SW 1271 (cell line): ENCODE results near the gene PCNT.
"Not testable (repeated sequence)": the region's sequence is repeated elsewhere in the genome, so short reads cannot be mapped to it uniquely, and the experiment has no call there.

Experiments used
- DNase-seq, 2 experiments: peaks; one replicate each; lab custom pipeline; 2025; lab: John Stamatoyannopoulos, UW

PCNT gene

DNA sequence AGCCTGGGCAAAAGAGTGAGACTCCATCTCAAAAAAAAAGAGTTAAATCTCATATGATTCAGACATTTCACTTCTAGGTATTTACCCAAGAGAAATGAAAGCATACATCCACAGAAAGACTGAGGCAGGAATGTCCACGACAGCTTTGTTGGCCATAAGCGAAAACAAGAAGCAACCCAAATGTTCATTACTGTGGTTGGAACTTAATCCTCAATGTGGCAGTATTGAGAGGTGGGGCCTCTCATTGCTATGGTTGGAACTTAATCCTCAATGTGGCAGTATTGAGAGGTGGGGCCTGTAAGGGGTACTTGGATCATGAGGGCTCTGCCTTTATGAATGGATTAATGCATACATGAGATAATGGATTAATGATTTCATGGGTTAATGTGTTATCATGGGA, 15.5 kb upstream of the PCNT start:
- no peak for DNase-seq

DNA sequence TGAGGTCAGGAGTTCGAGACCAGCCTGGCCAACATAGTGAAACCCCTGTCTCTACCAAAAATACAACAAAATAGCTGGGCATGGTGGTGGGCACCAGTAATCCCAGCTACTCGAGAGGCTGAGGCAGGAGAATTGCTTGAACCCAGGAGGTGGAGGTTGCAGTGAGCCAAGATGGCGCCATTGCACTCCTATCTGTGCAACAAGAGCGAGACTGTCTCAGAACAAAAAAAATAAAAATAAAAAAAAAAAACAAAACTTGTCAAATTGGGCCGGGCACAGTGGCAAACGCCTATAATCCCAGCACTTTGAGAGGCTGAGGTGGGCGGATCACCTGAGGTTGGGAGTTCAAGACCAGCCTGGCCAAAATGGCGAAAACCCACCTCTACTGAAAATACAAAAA, 13.7 kb upstream of the PCNT start:
- not testable (repeated sequence) for DNase-seq

DNA sequence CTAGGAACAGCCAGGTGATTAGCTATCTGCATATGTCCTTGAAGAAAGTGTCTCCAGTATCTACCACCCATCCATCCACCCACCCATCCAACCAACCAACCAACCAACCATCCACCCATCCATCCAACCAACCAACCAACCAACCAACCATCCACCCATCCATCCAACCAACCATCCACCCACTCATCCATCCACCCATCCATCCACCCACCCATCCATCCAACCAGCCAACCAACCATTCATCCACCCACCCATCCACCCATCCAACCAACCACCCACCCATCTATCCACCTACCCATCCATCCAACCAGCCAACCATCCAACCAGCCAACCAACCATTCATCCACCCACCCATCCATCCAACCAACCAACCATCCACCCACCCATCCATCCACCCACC, 12.4 kb upstream of the PCNT start:
- DNase-seq, result no peak

DNA sequence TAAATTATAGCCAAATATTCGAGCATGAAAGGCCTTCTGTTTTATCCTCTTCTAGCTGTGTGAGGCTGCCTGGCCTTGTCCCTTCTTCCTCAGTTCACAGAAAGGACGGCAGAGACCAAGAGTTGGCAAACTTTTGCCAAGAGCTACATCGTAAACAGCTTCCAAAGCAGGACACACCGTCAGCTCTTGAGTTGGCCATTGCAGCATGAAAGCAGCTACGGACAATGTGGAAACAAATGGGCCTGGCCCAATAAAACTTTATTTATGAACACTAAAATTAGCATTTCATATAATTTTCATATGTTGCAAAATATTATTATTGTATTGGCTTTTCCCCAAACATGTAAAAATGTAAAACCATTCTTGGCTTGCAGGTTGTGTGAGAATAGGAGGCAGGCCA, 11.0 kb upstream of the PCNT start:
- no peak for DNase-seq

DNA sequence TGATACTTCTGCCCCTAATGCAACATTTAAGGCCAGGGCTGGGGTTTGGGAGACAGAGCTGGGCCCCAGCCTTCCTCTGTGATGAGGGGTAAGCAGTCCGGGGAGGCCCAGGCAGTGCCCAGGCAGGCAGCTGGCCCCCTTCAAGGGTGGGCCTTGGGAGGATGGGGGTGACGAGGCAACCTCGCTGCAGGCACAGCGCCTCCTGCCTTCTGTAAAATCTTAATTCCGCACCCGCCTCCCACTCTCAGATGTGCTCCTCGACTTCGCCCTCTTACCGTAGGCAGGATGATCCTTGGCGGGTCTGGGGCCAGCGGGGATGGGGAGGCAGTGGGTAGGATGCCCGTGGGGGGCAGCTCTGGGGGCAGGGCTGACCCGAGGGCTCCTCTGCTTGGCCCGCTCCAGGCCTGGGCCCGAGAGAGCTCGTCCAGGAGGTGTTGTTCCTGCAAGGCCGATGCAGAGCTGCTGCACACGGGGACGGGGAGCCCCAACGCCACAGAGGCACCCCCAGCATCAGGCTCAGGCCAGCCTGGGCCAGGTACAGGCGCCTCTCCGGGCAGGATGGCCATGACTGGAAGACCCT, 9.4 kb upstream of the PCNT start:
- no peak for DNase-seq

DNA sequence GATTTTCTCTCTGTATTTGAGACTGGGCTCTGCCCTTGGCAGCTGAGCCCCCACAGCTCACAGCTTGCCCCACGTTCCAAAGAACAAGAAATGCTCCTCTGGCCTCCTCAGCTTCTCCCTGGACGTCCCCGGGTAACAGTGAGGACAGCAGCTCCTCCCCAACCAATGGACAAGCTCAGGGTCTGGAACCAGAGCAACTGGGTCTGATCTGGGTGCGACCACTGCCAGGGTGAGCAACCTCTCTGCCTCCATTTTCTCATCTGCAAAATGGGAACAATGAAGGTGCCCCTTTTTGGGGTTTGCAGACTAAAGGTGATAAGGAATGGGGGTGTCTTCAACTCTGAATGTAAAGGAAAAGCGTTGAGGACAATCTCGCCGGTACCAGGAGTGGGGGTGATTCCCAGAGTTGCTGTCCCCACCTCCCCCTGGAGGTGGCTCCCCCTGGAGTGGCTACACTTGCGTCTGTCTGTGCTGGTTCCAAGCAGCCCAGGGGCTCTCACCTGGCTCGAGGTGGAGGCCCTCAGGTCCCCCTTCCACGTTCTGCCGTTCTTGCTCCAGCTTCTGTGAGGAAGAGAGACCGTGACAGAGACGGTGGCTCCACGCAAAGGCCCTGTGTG, 7.1 kb upstream of the PCNT start:
- no peak for DNase-seq

DNA sequence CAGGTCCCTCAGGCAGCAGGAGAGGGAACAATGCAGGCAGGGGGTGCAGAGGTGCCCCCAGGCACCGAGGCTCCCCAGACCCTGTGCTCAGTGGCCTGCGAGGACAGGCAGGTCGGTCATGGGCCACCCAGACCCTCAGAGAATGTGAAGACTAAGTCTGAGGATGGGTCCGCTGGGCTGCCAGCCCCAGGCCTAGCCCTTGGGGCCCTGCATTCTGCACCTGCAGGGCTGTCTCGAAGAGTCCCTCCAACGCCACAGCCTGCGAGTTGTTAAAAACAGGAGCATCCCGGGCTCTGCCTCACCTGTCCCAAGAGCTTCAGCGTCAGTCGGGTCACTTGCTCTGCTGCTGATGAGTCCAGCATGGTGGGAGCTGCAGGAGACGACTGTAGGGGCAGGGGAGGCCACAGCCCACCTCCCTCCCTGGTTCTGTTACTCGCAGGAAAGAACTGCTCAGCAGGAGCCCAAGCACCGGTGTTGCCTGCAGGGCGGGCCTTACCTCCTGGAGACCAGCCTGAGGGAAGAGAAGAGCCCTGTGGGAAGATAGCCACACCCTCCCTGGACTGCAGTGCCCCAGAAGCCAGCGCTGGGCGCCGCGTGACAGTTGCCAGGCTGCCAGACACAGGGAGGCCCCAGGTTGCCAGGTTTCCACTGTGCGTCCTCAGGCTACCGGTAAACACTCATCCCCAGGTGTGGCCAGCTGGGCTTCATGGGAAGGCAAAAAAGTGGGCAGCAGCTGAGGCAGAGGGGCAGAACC, 6.1 kb upstream of the PCNT start:
- no peak for DNase-seq

DNA sequence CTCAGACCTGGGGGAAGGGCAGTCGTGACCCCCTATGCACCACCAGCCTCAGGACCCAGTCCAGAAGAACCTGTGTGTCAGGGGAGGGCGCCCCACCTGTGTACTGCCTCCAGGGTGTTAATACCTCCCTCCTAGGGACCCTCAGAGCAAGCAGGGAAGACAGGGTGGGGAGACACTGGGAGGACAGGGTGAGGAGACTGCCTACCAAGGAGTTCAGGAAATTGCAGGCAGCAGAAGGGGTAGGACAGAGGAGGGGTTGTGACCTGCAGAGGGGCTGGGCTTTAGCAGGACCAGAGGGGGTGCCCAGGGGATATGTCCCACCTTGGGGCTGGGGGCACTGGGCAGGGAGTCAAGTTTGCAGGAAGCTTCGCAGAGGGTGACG, 5.5 kb upstream of the PCNT start:
- DNase-seq, result no peak

DNA sequence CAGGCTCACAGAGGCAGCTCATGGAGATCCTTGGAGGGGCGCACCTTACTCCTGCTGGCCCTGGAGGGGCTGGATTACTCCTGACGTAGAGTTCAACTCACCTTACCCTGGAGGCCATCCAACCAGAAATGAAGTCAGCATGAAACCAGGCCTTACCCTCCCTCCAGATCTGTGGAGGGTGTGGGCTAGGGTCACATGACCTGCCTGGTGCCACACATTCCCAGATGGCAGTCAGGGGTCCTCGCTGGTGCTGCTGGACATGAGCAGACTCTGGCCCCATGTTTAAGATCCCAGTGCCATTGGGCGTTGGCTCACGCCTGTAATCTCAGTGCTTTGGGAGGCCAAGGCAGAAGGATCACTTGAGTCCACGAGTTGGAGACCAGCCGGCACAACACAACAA, 4.8 kb upstream of the PCNT start:
- DNase-seq, result no peak

DNA sequence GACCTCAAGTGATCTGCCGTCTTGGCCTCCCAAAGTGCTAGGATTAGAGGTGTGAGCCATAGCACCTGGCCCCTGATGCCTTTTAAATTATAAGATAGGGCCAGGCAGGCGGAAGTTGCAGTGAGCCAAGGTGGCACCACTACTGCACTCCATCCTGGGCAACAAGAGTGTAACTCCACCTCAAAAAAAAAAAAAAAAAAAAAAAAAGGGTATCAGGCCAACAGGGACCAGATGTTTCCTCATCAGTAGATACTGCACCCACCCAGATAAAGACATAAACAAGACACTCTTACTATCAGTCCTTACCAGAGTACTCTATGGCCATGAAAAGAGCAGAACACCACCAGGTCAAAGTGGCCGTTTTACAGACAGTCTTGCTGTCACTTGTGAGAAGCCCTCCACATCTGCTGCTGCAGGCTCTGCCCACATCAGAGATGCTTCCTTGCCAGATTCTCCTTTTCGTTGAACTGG, 3.6 kb upstream of the PCNT start:
- DNase-seq, result no peak

DNA sequence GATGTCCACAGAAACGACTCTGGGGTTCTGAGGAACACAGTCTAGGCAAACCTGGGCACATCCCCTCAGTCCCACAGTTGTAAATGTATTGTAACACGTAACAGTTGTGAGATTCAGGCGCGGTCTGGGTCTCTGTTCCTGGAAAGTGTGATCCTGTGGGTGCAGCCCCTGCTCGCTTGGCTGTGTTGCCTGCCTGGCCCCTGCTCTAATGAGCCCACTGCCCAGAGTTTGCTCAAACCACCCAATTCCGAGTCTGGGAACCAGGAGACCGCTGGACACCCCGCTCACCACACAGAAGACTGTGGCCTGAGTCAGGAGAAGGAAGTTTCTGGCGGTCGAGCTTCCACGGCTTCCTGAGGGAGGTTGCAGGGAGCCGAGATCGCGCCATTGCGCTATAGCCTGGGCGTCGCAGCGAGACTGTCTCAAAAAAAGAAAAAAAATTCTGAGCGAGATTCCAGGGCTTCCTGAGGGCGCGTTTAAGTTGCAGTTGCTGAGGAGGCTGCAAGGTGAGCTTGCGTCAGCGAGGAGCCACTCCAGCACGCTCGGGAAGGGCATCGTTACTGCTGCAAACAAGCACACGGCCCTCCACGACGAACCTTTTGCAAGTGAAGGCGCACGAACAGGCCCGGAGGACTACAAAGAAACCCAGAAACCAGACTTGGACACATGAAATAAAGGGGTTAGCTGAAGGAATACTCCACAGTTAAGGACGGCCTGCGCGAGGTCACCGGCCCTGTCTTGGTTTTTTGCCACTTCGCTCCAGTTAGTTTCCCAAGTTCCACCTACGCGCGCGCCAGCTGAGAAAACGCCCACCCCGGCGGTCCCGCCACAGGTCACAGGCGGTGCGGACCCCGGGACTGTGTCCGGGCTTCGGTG, 1.4 kb upstream of the PCNT start:
- DNase-seq, result peak in 1 of 2 experiments; percentile 17

DNA sequence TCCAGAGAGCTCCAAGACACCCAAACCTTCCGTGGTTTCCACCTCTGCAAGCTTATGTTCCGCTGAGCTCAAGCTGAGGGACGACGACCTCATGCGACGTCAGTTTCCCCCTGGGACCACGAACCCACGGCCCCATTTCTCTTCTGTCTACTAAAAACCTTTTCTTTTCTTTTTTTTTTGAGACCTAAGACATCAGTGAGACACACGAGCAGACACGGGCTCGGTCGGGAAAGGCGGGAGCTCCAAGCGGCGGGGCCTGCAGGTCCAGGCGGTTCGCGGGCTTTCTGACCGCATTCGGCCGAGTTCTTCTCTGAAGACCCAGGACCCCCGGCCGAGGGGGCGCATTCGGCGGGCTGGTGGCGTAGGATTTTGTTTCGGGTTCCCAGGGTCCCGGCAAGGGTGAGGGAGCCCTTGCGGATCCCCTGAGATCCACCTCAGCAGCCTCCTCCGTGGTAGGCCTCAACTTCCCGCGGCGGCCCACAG, 688 bp upstream of the PCNT start:
- DNase-seq, result no peak

DNA sequence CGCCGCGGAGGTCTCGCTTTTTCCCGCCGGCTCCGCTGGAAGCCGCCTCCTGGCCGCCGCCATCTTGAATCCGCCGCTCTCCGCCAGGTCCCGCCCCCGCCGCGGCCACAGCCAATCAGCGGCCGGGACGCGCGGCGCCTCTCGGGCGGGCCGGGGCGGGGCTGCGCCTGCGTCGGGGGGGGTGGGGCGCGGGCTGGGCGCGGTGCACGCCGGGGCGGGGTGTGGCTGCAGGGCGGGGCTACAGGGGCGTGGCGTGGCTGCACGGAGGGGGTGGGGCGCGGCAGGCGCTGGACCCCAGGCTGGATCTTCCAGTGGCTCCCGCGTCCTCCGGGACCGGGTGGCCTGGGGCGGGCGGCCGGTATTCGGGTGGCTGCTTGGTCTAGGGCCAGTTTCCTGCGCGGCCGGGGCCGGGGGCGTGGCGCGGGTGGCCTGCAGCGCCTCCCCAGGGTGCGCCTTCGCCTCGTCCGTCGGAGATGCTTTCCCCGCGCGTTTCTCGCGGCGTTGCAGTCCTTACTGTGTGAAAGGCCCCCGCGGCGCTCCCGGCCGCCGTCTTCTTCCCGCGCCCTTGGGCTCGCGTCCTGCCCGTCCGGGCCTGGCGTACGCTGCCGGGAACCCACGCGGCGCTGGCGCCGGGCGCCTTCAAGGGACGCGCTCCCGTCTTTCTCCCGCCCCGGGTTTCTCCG, 575 bp downstream of the PCNT start:
- DNase-seq, result peak in 1 of 2 experiments; percentile 60

DNA sequence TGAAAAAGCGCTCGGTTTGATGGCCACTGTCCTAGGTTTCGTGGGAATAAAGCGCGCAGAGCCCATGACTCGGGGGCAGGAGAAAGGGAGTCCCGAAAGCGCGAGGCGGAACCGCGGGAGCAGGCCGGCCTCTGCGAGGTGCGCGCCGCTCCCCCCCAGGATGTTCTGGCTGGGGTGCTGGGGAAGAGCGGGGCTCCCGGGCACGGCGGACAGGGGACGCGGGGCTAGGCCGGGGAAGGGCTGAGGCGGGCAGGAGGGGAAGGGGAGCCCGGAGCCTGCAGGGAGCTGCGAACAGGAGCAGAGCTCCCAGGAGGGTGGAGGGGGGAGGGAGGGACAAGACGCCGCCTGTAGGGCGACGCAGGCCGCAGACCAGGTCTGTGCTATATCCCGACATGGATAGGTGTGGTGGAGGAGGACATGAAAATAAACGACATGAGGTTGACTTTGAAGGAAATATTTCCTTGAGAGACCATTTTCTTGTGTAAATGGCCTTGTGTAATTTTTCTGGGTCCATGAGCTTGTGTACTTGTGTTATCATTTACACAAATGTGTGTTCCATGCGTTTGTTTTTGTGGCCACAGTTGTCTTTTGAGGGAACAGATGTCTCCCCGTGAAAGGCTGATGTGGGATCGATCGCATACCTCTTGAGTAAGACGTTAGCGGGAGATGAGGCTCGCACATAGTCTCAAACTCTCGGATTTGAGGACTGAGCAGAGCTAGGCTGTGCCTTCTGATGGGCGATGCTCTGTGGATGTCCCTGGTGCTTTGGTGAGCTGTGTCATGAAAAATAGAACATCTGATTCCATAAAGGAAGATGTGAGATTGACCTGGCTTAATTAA, 1.3 kb downstream of the PCNT start:
- DNase-seq, result peak in 1 of 2 experiments; percentile 36

DNA sequence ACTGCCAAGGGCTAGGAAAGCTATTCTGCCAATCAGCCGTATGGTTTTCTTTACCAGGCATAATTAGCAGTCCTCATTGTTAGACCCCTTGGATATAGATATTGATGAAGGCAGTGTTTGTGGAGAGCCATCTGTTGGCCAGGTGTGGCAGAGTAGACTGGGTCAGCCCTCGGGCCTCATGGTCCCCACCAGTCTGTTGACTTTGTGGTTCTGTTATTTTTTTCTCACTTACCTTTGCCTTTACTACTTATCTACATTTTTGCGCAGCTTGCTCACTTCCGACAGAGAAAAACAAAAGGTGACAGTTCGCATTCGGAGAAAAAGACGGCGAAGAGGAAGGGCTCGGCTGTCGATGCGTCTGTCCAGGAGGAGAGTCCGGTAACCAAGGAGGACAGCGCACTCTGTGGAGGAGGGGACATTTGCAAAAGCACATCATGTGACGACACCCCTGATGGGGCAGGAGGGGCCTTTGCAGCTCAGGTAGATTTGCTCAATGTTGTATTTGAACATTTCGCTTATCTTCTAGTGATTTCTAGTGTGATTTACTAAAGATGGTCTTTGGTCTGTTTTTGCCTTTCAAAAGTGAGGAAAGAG, 2.3 kb downstream of the PCNT start:
- DNase-seq, result no peak

DNA sequence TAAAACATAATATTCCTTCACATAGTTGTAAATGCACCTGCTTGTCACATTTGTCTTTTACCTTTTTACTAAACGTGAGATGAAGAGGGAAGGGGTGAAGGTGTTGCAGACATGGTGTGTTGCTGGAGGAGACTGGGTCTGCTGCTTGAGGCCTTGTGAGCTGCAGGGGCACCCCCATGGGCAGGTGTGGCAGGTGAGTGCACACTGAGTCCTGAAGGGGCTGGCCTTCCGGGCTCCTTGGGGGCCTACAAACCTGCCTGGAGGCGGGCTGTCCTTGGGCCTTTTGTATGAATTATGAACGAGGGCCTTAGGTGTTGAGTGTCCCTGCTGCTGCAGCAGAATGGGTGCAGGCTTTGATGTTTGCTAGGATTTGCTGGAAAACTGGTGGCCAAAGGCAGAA, 3.8 kb downstream of the PCNT start:
- no peak for DNase-seq

DNA sequence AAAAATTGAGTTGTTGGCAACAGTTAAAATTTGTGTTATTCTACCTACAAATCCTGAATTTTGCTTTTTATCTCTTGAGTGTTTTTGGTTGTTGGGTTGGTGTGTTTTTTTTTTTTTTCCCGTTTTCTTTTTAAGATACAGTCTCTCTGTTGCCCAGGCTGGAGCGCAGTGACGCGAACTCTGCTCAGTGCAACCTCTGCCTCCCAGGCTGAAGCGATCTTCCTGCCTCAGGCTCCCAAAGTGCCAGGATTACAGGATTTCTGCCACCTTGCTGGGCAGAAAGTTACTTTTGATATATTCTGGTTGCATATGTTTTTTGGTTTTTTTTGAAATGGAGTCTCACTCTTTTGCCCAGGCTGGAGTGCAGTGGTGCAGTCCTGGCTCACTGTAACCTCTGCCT, 4.2 kb downstream of the PCNT start:
- no peak for DNase-seq

DNA sequence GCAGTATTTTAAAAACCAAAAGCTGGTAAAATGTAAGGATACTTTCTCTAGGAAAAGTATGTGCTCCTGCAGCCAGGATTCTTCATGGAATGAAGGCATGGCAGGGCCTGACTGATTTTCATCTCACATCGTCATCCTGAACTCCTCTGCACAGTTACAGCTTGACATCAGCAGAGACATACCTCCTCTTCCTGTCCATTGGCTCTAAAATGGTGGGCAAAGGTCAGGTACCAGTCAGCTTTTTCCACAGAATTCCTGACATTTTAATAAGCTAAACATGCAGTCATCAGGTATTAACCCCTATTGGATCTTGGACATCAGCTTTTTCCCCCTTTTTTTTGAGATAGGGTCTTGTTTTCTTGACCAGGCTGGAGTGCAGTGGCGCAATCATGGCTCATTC, 5.8 kb downstream of the PCNT start:
- DNase-seq, result no peak

DNA sequence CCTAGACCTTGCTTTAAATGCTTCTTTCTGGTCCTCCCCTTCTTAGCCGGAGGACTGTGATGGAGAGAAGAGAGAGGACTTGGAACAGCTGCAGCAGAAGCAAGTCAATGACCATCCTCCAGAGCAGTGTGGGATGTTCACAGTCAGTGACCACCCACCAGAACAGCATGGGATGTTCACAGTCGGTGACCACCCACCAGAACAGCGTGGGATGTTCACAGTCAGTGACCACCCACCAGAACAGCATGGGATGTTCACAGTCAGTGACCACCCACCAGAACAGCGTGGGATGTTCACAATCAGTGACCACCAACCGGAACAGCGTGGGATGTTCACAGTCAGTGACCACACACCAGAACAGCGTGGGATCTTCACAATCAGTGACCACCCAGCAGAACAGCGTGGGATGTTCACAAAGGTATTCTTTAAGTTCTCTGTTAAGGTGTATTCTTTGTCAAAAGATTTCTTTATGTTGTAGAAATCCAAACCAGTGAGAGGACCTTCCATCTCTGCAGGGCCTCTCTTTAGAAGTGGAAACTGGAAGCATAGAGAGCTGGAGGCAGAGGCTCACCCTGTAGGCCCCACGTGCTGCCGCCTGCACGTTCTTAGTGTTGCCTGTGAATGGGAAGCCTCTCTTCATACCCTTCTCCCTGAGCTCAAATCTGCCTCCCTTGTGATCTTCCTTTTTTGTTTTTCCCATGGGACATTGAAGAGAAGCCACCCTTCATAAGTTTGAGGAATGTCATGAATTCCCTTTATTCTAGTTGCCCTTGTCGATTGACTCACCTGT, 10.6 kb downstream of the PCNT start:
- no peak for DNase-seq

DNA sequence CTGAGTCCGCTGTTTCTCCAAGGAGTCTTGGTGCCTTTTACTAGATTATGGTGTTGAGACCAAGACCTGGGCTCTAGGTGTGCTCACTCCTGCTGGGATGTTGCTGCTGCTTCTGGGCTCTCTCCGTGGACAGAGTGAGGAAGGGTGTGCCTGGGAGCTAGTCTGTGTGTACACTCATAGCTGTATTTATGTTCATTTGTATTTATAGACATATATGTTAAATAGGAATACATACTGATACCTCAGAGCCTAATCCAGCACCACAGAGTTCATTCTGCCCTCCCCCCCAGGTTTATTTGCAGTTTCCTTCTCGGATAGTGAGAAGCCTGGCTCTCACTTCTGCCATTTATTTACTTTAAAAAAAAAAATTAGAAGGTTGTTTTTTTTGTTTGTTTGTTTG, 12.6 kb downstream of the PCNT start:
- no peak for DNase-seq
